ENCODE measurements around the gene ARHGAP45. TPM values are rescaled to one million over a fixed set of nuclear protein-coding genes. Genes with fewer than 3 reads are reported as not detected.

Gene ARHGAP45
- total RNA-seq, 1 donor from 2014 or later, result 6.1 TPM

DNA sequence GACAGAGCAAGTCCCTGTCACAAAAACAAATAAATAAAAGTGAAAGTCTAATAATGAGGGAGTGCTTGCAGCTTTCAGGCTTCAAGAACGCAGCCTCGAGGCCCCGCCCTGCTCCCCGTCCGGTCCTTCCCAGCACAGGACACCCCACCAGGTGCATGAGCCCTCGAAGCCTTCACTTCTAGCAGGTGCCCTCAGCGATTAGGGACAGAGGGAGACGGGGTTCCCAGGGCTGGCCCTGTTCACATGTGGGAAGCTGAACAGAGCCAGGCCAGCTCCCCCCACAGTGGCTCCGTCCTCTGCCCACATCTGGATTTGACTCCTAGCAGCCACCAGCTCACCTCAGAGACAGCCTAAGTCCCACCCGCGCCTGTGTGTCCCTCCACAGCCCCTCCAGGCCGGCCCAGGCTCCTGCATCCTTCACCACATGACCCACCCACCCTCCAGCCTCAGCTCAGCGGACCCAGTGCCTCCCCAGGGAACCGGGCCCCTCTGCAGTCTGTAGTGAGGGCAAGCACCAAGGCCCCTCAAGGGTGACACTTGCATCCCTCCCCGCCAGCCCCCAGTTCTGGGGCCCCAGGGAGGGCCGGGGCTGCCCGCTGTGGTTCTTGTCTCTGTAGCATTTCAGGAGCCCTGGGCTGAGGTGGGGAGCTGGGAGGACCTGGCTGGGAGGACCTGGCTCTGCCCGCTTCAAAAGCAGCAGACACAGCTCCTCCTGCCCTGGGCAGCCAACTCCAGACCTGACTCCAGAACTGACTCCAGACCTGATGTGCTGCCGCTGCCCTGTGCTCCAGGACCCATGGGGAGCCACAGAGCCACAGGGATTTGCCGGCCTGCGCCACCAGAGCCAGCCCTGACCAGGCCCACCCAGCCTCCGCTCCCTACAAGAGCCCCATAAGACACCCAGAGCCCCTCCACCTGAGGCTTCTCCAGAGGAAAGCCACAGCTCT is 64.1 kb downstream of the ARHGAP45 start:
- Mint-ChIP-seq H3K27ac (no peak overlapping the region), H3K9me3 (ENCODE audit: low read depth) (no peaks in the 10 kb centered on the region), H3K36me3 (ENCODE audit: insufficient read depth) (no peaks in the 10 kb centered on the region), H3K4me1 (ENCODE audit: low read depth) (no peaks in the 10 kb centered on the region), H3K4me3 (ENCODE audit: low read depth) (no peak overlapping the region), H3K27me3 (no peaks in the 10 kb centered on the region)
- TF ChIP-seq, protein P1, sequence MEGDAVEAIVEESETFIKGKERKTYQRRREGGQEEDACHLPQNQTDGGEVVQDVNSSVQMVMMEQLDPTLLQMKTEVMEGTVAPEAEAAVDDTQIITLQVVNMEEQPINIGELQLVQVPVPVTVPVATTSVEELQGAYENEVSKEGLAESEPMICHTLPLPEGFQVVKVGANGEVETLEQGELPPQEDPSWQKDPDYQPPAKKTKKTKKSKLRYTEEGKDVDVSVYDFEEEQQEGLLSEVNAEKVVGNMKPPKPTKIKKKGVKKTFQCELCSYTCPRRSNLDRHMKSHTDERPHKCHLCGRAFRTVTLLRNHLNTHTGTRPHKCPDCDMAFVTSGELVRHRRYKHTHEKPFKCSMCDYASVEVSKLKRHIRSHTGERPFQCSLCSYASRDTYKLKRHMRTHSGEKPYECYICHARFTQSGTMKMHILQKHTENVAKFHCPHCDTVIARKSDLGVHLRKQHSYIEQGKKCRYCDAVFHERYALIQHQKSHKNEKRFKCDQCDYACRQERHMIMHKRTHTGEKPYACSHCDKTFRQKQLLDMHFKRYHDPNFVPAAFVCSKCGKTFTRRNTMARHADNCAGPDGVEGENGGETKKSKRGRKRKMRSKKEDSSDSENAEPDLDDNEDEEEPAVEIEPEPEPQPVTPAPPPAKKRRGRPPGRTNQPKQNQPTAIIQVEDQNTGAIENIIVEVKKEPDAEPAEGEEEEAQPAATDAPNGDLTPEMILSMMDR (IDR thresholded peaks at IDR 0.05; ENCODE audit: unreplicated experiment), result no peak
- no peak for DNase-seq (ENCODE audit: low spot score, unreplicated experiment)

DNA sequence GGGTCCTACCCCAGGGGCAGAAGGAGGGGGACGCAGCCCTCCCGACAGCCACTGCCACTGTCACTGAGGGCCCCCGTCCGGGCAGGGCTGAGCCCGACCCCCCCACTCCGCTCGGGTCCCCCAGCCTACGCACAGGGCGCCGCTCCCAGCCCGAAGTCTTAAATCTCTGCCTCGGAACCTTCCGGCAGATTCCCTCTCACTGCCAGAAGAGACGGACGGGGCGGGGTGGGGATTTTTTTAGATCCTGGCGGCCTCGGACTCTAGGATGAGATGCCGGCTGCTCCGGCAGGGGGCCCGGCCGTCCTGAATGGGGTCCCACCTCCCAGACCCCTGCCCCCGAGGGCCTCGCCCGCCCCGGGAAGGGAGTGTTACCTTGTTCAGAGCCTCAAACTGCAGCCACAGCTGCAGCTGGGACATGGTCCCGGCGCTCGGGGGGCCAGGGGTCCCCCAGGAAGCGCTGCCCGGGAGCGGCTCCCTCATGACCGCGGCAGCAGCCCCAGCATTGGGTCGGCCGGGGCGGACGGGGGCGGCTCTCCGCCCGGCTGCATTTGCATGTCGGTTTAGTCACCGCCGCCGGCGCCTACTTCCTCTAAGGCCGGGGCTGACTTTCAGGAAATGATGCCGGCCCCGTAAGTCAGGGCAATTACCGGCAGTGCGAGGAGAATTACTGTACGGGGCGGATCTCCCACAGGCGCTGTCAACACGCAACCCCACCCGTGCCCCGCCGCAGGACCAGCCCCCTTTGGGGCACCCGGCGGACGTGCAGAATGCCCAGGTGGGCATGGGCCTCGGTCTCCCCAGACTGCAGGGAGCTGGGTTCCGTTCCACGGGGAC is 65.0 kb downstream of the ARHGAP45 start:
- Mint-ChIP-seq H3K27ac (no peak overlapping the region), H3K9me3 (ENCODE audit: low read depth) (no peaks in the 10 kb centered on the region), H3K36me3 (ENCODE audit: insufficient read depth) (no peaks in the 10 kb centered on the region)

DNA sequence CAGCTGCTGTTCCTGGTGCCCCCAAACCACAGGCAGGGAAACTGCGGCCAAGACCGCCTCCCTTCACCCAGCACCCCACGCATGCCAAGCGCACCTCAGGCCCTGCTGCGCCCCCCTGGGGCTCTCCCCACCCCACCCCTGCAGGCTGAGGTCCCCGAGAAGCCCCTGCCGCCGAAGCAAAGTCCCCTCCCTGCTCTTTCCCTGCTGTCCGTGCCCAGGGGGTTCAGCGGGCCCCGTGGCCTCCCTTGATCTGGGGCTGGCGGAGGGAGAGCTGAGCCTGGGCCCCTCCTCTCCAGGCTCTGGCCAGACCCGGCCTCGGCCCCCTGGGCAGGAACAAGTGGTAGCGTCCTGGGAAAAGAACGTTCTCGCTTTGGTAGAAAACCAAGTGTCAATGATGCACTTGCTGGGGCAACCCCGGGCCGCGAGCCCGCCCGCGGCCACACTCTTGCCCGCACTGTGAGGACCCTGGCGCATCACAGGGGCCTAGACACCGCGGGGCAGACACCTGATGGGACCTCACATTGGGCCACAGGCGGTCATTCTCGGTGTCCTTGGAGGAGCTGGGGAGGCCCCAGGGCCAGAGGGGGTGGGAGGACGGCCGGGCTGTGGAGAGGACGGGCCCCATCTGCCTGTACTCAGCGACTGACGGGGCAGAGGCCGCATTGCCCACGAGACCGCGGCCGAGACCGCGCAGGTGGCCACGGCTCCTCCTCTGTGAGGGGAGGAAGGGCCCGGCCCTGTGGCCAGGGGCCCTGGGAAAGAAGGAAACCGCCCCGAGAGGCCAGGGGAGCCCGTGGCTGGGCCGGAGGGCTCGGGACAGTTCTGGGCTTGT is 65.8 kb downstream of the ARHGAP45 start:
- Mint-ChIP-seq H3K36me3 (ENCODE audit: insufficient read depth) (no peaks in the 10 kb centered on the region), H3K4me1 (ENCODE audit: low read depth) (no peaks in the 10 kb centered on the region)
- no peak for DNase-seq (ENCODE audit: low spot score, unreplicated experiment)

More for the DNA sequence above, 65.0 kb downstream of the ARHGAP45 start:
- no peak for DNase-seq (ENCODE audit: low spot score, unreplicated experiment)
- no peak overlapping the region for H3K4me3 Mint-ChIP-seq (ENCODE audit: low read depth)
- H3K4me1 Mint-ChIP-seq (ENCODE audit: low read depth), result no peaks in the 10 kb centered on the region
- no peaks in the 10 kb centered on the region for H3K27me3 Mint-ChIP-seq
- TF ChIP-seq, protein P1 (IDR thresholded peaks at IDR 0.05; ENCODE audit: unreplicated experiment), result no peak

DNA sequence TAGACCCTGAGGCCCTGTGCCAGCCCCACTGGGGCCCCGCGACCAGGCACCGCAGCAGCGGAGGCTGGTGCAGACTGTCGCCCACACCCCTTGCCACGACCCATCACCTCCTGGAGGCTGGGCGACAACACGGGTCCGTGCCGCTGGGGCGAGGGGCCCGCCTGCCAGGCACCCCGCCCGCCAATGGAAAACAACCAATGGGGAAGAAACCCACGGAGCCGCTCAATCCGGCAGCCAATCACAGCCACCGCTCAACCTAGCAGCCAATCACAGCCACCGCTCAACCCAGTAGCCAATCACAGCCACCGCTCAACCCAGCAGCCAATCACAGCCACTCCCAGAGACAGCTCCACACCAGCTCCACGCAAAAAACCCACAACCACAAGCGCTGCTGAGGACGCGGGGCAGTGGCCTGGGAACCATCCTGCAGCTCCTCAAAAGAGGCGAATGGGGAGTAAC is 66.5 kb downstream of the ARHGAP45 start:
- no peak for DNase-seq (ENCODE audit: low spot score, unreplicated experiment)
- TF ChIP-seq, protein P1 (IDR thresholded peaks at IDR 0.05; ENCODE audit: unreplicated experiment), result no peak
- no peaks in the 10 kb centered on the region for H3K9me3 Mint-ChIP-seq (ENCODE audit: low read depth)
- H3K4me1 Mint-ChIP-seq (ENCODE audit: low read depth), result no peaks in the 10 kb centered on the region
- no peaks in the 10 kb centered on the region for H3K36me3 Mint-ChIP-seq (ENCODE audit: insufficient read depth)
- no peak overlapping the region for H3K27ac Mint-ChIP-seq
- H3K27me3 Mint-ChIP-seq, result no peaks in the 10 kb centered on the region
- H3K4me3 Mint-ChIP-seq (ENCODE audit: low read depth), result no peak overlapping the region

More for the DNA sequence above, 65.8 kb downstream of the ARHGAP45 start:
- H3K27ac Mint-ChIP-seq, result no peak overlapping the region
- H3K4me3 Mint-ChIP-seq (ENCODE audit: low read depth), result no peak overlapping the region
- H3K27me3 Mint-ChIP-seq, result no peaks in the 10 kb centered on the region
- TF ChIP-seq, protein P1 (IDR thresholded peaks at IDR 0.05; ENCODE audit: unreplicated experiment), result no peak
- H3K9me3 Mint-ChIP-seq (ENCODE audit: low read depth), result no peaks in the 10 kb centered on the region

Data from progenitor cell of endocrine pancreas (in vitro differentiated cells).